HCEC 1CT (cell line): ENCODE measurements around the gene TCTN1.
A peak's percentile ranks its signal among the peaks of the same experiment; 100 is the strongest.
"Not testable (repeated sequence)": the region's sequence is repeated elsewhere in the genome, so short reads cannot be mapped to it uniquely, and the experiment has no call there.

Source experiments
- DNase-seq: peaks from one replicate; pipeline ENCODE4 v3.0.0-alpha.2; 2017

TCTN1 gene

DNA sequence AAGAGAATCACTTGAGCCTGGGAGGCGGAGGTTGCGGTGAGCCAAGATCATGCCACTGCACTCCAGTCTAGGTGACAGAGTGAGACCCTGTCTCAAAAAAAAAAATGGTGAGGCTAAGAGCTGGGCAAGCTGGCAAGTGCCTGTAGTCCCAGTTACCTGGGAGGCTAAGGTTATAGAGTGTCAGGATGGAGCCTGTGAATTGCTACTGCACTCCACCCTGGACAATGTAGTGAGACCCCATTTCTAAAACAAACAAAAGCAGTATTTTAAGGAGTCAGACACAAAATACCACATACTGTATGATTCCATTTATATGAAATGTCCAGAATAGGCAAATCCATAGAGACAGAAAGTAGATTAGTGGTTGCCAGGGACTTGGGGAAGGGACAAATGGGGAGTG lies 26.8 kb upstream of the TCTN1 start:
- not testable (repeated sequence) for DNase-seq

DNA sequence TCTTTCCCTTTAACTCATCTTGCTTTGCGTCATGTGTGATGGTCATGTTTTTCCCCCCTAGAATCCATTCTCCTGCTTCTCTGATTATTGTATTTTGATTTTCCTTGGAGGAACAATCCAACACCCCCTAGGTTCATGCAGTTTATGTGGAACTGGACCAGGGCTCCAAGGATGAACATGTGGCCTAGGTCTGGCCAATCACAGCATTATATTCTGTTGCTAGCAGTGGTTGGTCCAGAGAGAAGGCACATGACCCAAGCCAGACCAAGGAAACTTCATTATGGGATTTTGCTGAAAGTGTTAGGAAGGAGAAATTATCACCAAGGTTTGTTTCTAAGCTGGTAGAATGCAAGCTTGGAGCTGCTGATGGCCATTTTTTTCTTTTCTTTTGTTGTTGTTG lies 23.9 kb upstream of the TCTN1 start:
- no peak for DNase-seq

DNA sequence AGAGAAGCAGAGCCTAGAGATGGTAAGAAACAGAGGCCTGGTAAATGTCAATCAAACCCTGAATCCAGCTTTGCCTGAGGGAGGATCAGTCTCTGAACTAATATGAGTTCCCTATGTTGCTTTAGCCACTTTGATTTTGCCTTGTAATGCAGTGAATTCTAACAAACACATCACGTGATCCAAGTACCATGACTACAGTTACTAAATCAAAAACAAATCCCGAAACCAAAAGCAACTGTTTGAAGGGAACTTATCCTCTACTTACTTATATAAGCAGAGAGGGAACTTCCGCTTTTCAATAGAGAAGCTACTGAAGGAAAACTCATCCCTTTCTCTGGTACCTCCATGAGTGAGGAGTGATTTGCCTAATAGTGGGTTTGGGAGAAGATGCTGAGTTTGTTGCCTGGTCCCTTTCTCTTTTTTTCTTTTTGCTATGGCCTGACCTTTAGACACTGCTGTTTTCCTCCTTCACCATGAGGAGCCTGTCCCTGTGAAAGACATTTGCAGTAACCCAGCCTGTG lies 23.1 kb upstream of the TCTN1 start:
- DNase-seq = peak; percentile 33

DNA sequence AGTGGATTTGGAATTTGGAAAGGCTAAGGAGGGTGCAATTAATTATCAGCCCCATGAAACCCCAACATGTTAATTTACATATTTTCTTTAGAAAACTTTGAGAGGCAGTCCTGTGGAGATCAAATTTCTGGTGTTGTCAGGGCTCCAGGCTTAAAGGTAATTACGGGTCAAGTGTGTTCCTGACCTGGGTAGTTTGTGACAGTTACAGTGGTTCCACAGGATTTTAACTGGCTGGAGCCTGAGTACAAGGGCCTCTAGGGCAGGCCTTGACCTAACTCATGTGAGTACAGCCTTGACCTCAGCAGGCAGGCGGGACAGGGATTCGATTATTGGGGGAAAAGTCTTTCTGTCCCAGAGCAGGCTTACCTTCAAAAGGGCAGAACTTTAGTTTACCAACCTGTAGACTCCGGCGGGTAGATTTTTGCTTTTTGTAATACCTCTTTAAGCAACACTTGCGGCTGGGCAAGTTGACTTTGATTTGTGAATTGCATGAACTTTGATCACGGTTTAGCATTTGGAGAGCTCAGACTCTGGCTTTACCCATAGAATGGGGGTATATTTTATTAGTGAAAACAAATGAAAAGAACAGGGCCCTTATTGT lies 22.4 kb upstream of the TCTN1 start:
- no peak for DNase-seq

DNA sequence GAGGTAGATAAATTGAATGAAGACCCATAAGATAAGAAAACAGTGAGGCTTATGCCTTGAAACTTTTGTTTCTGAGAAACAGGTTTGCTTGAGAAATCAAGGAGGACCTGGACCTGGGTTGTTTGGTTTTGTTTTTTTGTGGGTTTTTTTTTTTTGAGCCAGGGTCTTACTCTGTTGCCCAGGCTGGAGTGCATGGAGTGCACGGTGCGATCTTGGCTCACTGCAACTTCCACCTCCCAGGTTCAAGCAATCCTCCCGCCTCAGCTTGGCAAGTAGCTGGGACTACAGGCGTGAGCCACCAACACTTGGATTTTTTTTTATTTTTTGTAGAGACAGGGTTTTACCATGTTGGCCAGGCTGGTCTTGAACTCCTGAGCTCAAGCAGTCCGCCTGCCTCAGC lies 21.9 kb upstream of the TCTN1 start:
- no peak for DNase-seq

DNA sequence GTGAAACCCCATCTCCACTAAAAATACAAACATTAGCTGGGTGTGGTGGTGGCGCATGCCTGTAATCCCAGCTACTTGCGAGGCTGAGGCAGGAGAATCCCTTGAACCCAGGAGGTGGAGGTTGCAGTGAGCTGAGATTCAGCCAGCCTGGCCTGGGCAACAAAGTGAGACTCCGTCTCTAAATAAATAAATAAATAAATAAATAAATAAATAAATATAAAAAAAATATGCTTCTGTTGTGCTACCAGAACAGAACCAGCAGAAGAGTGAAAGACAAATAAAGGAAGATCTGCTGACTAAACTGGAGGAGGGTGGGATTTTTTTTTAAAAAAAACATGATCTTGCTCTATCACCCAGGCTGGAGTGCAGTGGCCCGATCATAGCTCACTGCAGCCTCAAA lies 21.0 kb upstream of the TCTN1 start:
- DNase-seq = not testable (repeated sequence)

DNA sequence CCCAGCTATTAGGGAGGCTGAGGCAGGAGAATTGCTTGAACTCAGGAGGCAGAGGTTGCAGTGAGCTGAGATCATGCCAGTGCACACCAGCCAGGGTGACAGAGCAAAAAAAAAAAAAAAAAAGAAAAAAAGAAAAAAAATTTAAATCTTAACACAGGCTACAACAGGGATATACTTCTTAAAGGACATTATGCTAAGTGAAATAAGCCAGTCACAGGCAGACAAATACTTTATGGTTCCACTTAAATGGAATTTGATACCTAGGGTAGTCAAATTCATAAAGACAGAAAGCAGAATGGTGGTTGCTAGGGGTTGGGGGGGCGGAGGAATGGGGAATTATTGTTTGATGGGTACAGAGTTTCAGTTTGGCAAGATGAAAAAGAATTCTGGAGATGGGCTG lies 16.0 kb upstream of the TCTN1 start:
- no peak for DNase-seq

DNA sequence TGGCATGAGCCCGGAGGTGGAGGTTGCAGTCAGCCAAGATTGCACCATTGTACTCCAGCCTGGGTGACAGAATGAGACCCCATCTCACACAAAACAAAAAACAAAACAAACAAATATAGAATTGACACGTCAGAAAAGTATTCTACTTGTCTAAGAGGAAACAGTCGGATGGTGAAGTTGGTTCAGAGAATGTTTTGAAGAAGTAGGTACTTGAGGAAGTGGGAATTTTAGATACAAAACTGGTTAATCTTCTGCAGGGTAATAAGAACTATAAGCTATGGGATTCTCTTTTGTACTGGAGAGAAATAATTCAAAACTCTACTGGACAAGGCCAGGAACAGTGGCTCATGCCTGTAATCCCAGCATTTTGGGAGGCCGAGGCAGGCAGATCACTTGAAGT lies 14.6 kb upstream of the TCTN1 start:
- DNase-seq = no peak

DNA sequence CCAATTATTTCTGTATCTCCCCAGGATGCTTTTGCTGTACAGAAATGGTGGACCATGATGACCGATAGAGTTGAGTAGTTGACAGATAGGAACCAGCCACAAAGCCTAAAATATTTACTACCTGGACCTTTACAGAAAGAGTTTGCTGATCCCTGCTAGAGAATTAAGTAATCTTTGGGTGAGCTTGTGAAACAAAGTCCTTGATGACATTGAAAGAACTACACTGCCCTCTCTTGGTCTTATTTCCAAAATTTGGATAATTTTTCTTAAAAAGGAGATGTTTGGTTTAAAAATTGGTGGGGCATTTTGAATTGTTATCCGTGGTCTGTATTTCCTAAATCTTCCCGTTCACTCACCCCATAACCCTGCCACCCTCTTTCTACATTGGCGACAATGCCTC lies 13.7 kb upstream of the TCTN1 start:
- DNase-seq = peak; percentile 71

DNA sequence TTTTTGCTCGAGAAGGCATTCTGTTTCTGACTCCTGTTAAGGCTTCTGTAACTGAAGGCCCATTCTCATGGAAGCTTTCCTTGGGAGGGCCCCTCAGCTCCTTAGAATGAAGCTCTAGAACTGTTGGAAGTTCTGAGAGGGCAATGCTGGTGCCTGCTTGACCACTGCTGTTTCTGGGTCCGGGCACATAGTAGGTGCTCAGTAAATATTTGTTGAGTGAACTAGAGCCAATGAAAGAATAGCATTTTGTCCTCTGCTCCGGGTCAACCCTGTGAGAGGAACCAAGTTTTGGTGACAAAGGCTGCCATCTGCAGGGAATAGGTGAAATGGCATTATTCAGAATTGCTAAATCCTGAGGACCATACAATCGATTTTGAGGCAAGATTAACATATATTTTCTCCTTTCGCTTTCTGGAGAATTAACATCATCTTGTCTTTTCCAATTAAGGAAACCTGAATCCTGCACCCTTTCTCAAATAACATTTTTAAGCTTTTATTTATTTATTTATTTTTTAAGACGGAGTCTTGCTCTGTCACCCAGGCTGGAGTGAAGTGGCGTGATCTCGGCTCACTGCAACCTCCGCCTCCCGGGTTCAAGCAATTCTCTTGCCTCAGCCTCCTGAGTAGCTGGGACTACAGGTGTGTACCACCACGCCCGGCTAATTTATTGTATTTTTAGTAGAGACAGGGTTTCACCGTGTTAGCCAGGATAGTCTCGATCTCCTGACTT lies 11.7 kb upstream of the TCTN1 start:
- peak; percentile 63 for DNase-seq

DNA sequence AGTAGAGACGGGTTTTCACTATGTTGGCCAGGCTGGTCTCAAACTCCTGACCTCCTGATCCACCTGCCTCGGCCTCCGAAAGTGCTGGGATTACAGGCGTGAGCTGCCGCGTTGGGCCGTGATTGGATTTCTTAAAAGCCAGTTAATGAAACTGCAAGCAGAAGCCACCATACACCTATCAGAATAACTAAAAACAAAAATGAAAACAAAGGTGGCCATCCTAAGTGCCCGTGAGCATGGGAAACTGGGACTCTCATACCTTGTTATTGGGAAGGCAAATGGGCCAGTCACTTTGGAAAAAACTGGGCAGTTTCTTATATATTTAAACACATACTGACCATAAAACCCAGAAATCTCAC lies 7.7 kb upstream of the TCTN1 start:
- DNase-seq = no peak

DNA sequence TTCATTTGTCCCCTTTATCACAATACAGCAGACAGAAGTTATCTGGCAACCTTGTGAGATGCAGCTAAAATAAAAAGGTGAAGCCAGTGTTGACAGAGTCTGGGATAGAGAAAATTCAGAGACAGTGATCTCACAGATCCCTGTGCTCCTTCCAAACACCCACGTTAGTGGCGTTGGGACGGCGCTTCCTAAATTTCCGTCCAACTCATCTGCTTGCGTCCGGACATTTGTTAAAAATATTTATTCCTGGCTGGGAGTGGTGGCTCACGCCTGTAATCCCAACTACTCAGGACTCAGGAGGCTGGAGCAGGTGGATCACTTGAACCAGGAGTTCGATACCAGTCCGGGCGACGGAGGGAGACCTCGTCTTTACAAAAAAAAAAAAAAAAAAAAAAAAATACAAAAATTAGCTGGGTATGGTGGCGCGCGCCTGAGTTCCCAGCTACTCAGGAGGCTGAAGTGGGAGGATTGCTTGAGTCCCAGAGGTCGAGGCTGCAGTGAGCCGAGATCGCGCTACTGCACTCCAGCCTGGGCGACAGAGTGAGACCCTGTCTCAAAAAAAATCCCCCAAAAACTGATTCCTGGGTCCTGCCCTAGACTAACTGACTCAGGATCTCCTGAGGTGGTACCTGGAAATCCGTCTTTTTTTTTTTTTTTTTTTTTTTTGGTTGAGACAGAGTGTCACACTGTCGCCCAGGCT lies 708 bp upstream of the TCTN1 start:
- DNase-seq = no peak

DNA sequence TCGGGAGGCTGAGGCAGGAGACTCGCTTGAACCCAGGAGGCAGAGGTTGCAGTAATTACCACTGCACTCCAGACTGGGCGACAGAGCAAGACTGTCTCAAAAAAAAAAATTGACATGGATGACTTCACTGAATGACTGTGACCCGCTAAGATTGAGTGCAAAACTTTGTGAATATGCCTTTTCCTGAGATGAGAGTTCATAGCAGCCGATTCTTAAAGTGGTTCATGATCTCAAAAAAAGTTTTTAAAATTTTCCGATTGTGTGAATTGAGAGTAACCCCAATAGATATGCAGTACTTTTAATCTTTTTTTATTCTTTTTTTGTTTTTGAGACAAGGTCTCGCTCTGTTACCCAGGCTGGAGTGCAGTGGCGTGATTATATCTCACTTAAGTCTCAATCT lies 1.2 kb downstream of the TCTN1 start:
- no peak for DNase-seq

DNA sequence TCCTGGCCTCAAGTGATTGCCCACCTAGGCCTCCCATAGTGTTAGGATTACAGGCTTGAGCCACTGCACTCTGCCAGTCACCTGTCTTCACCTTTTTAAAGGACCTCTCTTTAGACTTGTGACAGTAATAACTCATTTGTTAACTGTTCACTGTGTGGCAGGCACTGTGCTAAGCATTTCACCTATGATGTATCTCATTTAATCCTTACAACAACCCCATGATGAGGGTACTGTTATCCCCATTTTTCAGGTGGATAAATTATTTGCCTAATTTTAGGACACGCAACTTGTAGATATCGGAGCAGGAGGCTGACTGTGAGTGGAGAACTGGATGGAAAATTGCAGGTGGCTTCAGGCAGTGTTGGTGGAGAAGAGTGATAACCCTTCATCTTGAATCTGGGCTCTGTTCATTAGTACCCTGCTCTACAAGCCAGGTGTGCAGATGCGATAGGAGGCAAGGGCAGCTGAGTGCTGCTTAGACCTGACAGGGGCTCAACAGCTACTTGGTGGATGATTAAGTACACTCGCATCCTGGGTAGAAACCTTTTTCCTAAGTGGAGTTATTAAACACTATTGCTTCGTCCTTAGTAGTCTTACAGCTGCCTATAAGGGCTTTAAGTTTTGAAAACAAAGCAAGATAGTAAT lies 2.7 kb downstream of the TCTN1 start:
- no peak for DNase-seq

DNA sequence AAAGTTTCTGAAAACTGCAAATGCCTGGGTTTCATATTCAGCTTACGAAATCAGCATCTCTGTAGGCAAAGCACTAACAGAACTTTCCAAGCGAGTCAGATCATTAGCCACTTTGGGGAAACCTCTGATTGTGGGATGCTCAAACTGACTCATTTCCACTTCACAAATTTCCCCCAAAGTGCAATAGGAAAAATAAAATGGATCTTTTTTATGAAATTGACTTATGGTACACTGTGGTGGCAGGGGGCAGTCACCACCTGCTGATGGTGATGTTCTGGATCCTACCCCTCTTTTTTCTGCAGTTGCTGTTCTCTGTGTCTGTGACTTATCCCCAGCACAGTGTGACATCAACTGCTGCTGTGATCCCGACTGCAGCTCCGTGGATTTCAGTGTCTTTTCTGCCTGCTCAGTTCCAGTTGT lies 5.6 kb downstream of the TCTN1 start:
- DNase-seq = peak; percentile 19

DNA sequence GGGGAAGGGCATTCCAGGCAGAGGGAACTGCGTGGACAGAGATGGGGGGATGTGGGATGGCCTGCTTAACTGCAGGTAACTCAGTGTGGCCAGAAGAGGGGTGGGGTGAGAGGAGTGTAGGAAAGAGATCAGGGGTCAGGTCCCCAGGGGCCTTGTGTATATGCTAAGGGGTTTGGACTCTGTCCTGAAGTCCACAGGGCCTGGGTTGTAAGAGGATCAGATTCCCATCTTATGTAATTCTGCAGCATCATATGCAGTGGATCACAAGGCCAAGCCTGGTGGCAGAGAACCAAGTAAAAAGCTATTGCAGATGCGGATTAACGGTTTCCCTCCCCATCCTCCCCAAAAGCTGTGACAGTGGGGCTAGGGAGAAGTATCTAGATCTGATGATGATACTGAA lies 8.7 kb downstream of the TCTN1 start:
- DNase-seq = no peak

DNA sequence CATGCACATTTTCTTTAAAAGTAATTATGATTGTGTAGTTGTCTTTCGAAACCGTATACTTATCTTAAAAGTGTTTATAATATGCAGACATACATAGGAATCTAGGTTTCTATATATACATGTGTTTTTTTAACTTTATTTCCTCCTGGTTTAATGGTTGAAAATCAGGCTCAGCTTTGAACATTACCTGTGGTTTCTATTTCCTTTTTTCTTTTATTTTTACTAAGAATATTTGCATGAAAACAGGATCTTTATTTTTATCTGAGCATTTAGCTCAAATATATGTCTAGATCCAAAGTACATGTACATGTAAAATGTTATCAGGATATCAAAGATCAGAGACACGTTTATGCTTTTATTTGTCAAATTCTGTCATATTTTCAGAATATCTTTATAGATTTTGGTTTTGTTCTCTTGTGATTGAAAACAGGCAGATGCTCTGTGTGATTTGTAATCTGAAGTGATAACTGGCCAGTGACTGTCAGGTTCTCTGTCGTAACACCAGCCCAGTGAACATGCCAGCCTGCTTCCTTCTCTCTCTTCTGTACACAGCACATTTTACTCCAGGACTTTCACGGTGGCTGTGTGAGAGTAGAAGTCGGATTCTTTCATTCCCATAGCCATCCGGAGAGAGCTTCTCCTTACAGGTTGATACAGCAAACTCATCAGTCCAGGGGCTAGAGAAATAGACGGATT lies 13.7 kb downstream of the TCTN1 start:
- DNase-seq = no peak

DNA sequence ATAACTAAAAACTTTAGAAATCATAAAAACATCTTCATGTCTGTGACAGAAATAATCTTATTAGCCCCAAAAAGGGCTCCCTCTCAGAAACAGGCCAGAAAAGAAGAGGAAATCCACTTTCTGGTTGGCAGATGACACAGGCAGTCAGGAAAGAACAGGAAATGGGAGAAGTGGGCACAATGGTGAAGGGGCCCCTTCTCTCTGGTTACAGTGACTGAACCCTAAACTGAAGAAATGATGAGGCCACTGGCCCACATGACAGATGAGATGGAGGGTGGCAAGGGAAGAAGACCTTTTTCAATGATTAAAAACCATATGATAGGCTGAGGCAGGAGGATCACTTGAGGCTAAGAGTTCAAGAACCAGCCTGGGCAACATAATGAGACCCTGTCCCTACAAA lies 21.1 kb downstream of the TCTN1 start:
- no peak for DNase-seq

DNA sequence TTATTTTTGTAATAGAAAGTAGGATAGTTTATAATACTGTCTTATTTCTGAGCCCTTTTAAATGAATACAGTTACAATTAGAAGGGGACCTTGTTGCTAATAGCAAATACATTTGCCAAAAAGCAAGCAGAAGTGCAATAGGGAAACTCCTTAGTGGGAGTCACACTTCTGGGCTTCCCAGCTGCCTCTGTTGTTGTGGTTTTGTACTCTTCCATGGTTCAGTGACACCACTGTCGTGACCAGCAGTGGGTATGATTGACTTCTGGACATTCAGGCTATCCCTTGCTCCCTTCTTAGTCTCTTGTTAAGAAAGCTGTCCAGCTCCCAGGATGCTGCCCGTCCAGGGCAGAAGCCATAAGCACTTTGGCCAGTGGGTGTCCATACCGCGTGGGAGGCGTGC lies 22.6 kb downstream of the TCTN1 start:
- no peak for DNase-seq

DNA sequence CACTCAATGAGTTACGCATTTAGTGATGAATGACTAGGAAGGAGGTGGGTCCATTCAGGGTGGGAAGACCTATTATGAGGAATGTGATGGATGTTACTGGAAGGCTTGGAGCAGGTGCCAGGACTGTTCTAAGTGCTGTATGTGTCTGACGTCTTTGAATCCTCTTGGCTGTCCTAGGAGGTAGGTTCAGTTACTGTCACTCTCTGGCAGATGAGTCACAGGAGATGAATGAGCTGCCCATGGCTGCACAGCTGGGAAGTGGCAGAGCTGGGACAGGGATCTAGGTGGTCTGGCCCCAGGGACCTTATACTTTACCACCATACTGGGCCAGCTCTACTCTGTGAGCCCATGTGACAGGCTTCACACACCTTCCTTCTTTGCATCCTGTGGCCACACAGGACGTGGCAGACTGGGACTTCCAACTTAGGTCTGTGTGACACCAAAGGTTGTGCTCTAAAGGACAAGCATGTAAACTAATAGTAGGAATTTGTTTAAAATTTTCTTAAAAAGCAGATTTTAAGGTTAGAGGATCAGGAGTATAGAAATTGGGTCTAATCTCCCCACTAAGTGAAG lies 24.0 kb downstream of the TCTN1 start:
- peak; percentile 10 for DNase-seq

DNA sequence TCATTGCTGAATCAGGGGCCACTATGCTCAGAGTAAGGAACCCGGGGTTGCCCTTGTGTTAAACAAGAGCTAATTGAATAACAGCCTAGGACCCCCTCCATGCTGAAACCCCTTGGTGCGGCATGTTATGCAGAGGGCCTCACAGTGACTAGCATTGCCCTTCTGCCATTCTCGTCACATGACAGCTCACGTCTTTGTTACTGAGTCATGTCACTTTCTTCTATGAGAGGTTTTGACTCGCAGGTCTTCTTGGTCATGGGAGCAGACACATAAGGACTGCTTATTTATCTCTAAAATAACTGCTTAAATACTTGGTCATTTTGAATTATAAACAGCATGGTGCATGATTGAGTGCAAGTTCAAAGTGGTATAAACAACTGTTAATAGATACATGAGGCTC lies 24.9 kb downstream of the TCTN1 start:
- DNase-seq = no peak

DNA sequence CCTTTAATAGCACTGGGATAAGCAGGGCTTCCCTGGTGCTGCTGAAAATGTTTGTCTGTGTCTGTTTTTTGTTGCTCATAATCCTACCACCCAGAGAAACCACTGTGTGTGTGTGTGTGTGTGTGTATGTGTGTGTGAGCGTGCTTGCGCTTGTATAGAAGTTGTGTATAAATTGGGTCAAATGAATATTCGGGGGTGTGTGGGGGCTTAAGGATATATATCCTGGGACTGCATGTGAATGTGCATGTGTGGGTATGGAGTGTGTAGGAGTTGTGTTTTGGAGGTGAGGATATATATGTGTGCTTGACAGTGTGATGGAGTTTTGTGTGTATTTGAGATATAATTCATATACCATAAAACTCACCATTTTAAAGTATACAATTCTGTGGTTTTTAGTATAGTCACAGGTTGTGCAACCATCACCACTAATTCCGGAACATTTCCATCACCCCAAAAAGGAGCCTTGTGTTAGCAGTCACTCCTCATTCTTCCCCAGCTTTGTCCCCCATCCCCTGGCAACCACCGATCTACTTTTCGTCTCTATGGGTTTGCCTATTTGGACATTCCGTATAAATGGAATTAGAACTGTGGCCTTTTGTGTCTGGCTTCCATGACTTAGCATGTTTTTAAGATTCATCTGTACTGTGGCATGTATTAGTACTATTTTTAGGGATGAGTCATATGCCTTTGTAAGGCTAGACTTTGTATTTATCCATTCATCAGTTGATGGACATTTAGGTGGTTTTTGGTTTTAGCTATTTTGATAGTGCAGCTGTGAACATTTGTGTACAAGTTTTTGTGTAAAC lies 25.6 kb downstream of the TCTN1 start:
- peak; percentile 87 for DNase-seq
